COLO829 (cell line): ENCODE measurements around the gene TARS2.

ENCODE experiments used
- DNase-seq: peaks from one replicate; pipeline ENCODE4 v3.0.0; 2012; ENCODE audit warnings: low spot score

TARS2 gene

DNA sequence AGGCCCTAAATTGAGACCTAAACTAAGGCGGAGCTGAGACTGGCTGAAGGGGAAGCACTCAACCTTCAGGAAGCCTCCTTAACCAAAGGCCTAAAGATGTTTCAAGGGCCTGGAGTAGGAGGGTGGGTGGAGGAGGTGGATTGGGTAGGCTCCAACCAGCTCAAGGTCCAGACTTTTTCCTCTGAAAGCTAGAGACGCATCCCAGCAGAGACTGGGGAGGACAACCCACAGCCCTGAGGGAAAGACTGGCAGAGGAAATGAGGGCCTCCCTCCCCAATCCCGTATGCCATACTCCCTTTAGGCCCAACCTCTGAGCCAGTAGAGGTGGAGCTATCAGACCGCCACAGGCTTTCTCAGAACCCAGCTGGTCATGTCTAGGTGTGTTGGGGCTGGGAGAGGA, 21.8 kb downstream of the TARS2 start:
- no peak for DNase-seq

DNA sequence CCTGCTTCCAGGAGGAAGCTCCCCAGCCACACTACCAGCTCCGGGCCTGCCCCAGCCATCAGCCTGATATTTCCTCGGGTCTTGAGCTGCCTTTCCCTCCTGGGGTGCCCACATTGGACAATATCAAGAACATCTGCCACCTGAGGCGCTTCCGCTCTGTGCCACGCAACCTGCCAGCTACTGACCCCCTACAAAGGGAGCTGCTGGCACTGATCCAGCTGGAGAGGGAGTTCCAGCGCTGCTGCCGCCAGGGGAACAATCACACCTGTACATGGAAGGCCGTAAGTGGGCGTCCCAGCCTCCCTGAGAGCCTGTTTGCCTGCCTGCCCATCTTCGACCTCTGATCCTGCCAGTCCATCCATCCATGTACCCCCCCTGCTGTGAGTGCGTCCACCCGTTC, 24.3 kb downstream of the TARS2 start:
- DNase-seq: no peak

DNA sequence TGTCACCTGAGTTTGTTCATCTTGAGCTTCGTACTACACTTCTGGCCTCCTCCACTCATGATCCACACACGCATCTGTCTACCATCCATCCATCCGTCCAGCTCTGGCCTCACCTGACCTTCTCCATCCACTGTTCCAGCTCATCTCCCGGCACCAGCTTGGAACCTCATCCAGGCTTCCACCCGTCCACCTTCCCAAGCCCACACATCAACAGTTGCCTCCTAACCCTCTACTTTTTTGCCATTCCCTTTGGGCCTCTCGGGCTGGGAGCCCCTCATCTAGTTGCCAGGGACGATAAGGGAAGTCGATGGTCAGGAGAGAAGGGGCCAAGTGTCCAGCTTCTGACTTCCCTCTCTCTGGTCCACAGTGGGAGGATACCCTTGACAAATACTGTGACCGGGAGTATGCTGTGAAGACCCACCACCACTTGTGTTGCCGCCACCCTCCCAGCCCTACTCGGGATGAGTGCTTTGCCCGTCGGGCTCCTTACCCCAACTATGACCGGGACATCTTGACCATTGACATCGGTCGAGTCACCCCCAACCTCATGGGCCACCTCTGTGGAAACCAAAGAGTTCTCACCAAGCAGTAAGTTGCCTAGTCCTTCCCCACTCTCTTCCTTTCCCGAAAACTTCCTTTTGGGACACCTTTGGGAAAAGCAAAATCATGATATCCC, 24.9 kb downstream of the TARS2 start:
- DNase-seq: no peak

DNA sequence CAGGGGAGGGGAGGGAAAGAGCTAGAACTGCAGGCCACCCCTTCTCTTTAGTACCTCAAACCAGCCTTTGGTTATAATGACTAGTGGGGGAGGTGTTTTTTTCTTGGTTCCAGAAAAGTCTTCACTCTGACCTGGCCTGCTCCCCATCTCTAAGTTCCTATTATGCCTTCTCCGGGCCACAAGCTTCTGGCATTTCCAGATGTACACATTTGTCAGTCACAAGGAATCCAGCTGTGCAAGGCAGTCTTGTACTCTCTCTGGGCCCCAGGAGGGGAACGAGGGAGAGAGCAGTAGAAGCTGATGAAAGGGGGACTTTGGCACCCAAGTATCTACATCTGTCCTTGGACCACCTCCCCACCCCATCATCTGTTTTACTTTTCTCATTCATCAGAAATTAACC, 25.6 kb downstream of the TARS2 start:
- DNase-seq: no peak

DNA sequence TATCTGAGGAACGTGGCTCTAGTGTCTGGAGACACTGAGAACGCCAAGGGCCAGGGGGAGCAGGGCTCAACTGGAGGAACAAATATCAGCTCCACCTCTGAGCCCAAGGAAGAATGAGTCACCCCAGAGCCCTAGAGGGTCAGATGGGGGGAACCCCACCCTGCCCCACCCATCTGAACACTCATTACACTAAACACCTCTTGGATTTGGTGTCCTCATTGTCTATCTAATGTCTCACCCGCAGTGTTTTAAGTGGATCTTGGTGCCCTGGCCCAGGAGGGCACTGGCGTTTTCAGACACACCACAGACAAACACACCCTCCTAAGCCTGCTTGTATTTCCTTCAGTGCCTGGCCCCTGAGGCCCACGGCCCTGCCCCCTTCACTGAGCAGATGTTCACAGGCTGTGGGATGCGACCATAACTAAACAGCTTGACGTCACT, 26.2 kb downstream of the TARS2 start:
- no peak for DNase-seq

DNA sequence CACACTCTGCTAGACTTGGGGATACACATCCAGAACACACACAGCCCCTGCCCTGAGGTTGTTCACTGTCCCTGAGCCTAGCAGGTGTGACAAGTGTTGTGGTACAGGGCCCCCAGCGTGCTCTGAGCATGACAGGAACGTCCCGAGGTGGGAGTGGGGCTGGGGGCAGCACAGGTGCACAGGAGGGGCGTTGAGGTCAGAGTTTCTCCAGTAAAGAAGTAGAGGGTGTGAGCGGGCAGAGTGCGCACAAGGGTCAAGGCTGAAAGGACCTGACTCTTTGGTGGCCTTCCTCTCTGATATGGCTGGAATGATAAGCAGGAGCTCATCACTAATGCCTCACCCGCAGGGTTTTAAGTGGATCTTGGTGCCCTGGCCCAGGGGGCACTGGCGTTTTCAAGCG, 27.0 kb downstream of the TARS2 start:
- no peak for DNase-seq

DNA sequence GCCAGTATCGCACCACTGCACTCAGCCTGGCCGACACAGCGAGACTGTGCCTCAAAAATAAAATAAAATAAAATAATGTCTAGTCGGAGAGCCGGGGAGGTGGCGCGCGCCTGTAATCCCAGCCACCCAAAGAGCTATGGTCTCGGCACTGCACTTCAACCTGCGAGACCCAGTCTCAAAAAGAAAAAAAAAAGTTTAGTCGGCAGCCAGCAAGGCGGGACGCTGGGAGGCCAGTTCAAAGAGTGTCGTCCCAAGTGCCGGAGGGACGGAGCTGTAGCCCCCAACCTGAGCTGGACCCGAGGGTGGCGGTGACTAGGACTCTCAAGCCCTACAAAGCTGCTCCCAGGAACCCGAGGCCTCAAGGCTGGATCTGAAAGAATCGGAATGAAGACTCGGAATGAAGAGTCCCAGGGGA, 27.7 kb downstream of the TARS2 start:
- no peak for DNase-seq

DNA sequence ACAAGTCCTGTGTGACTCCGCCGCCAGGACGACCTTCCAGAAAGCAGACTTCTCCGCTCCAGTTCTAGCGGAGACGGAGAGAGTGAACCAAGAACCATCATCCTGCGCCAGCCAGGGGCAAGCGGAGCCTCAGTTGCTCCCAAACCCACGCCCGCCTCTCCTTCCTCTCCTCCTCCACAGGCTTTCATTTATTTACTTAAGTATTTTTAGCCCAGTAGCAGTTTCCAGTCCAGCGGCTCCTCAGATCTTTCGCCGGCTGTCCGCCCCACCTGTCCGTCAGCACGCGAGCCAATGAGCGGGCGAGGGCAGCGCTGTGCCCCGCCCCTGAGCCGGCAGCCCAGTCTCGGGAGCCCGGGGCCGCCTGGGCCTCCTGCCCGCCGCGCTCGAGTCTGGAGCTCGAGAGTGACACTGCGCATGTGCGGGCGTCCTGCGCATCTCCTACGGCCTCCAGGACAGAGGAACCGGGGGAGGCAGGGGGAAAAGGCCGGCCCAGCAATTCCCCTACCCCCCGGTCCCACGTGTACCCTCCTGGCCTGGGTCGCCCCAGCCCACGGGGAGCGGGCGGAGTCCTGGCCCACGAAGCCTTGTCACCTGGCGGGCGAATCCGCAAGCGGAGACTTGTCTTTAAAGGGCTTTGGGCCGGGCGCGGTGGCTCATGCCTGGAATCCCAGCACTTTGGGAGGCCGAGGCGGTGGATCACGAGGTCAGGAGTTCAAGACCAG, 28.3 kb downstream of the TARS2 start, which contains the start of gene FALEC:
FALEC (plus strand) TSS at position 425 of the 722 bp plus-strand sequence.
- peak; percentile 95 for DNase-seq

DNA sequence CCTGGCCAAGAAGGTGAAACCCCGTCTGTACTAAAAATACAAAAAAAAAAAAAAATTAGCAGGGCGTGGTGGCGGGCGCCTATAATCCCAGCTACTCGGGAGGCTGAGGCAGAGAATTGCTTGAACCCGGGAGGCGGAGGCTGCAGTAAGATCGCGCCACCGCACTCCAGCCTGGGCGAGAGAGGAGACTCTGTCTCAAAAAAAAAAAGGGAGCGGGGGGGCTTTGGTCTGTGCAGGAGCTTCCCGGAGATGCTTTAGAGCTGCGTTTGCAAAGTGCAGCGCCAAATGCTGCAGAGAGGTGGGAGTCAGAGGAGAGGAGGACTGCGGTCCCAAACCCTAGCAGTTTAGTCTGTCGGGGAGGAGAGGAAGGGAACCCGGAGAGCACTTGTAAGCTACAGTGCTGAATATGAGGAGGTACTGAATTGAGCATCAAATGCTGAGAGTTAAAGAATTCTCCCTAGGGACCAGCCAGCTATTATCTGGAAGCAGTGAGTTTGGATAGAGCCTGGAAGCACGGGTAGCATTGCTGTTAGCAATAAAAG, 28.9 kb downstream of the TARS2 start:
- DNase-seq: no peak

DNA sequence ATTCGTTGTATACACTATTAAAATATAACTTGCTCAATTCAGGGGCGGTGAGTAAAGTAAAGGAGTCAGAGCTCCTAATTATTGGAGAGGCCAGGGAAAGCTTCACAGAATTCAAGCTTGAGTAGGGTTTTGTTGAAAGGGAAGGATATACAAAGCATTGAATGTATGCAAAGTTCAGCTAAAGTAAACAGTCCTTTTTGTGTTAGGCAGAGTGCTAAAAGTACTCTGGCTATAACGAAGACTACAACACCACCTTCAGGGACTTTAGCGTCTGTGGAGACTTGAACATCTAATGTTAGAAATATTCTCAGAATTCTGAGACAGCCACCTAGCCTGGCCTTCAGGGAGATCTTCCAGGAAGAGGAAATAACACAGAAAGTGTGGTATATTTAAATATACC, 29.4 kb downstream of the TARS2 start:
- DNase-seq: no peak

DNA sequence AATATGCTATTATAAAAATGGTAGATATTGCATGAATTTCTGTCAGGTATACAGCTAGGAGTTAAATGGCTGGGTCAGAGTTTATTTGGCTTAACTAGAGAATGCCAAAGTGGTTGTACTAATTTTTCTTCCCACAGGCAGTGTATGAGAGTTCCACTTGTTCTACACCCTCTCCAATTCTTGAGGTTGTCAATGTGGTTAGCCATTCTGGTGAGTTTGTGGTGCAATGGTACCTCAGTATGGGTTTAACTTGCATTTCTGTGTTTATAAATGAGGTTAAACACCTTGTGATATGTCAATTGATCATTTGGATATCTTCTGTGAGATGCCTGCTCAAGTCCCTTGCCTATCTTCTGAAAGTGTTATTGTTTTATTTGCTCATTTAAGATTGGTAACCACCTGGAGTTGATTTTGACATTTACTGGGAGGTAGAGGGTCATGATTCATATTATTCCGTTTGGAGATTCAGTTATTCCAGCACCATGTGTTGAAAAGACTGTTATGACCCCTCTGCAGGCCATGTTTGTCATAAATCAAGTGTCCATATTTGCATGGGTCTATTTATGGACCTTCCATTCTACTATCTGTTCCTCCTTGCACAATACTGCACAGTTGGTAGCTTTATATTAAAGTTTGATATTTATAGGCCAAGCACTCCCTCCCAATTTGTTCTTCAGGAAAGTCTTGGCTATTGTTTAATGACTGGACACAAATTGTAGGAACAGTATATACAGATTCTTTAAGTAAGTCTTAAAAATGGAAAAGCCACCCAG, 34.2 kb downstream of the TARS2 start:
- DNase-seq: no peak

DNA sequence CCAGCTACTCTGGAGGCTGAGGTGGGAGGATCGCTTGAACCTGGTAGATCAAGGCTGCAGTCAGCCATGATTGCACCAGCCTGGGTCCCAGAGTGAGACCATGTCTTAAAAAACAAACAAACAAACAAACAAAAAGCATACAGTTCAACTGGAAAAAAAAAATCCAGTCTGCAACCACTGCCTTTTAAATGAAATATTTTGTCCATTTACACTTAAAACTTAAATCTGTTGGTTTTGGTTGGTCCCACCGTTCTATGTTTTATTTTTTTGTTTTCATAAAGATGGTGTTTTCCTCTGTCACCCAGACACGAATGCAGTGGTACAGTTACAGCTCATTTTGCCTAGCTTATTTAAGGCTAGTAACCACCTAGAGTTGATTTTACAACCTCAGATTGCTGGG, 38.1 kb downstream of the TARS2 start:
- no peak for DNase-seq

DNA sequence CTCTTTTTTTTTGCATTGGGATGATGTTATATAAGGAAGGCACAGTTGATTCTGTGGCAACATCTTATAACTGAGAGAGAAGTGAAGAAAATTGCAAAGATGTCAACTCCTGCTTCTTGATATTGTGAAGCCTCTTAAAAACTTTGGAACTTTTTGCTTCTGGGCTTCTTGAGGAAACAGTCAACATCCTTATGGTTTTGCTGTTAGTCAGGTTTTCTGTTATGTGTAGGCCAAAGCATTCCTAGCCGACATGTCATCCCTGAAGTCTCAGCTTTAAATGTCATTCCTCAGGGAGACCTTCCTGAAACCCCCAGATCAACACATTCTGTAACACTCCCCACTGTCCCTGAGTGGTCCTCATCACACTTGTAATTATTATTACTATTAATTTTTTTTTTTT, 41.0 kb downstream of the TARS2 start:
- DNase-seq: no peak

DNA sequence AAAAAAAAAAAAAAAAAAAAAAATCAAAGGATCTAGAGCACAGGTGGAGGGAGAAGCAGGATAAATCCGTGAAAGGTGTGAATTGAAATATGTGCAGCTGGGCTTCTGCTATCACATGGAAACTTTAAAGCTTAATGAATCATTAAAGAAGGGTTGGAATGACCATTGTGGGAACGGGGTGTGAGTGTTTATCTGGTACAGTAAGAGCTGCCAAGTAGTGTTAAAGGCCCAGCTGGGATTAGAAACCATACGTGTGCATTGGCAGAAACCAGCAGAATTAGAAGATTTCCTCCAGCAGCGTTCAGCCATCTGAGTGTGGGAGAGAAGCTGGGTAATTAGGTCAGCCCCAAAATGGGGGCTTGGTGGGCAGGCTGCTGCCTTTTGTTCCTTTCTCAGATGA, 41.8 kb downstream of the TARS2 start:
- DNase-seq: no peak

DNA sequence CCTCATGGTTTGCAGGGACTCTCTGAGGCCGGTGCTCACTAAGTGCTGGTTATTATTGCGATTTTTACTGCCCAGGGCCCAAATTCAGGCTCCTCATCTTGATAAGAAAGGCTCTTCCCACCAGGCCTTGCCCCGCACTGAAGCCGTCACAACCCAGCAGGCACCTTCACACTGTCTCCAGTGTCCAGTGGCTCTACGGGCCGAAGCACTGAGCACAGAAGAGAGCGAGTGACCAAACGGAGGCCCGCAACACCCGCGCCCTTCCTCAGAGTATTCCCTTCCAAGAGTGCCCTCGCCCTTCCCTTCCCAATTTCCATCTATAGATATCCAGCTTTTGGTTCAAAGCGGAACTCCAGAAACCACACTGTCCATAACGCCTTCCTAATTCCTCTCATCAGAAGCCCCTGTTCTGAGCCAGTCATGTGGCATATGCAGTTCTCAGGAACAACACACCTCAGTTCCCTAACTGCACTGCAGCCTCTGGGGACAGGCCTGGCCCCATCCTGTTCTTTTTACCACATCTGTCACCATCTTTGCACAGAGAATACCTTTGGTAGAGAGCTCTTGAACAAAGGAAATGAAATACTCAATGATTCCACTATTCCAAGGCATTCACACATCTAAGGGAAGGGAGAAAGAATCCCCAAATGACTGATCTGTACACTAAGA, 43.4 kb downstream of the TARS2 start:
- DNase-seq: no peak

DNA sequence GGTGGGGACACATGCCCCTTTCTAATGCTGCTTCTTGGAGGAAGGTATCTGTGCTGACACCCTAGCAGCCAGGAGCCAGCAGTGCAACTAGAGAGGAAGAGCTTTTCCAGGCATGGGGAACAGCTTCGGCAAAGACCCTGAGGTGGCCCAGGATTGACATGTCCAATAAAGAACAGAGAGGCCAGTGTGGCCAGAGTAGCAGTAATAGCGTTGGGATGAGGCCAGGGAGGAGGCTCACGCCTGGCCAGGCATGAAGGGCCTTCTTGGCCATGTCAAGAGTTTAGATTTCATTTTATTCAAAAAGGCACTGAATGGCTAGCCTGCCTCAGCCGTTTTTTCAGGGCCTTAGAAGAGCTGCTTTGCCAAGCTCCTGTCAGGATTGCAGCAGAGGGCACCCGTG, 45.6 kb downstream of the TARS2 start:
- DNase-seq: no peak

DNA sequence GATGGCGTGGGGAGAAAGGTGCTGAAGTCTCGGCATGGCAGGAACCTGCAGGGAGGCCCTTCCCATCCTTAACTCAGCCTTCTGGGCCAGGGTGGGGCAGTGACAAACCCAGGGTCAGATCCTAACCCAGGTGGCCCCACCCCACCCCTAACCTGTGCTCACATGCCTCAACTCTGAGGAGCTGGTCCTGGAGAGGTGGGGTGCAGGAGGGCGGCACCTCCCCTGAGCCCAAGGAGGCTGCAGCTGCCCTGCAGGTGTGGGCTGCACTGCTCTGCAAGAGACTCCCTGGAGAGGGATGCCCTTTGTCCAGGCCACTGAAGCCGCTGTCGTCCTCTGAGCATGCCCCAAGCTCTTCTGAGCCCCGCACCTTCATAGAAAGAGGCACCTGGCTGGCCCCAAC, 46.8 kb downstream of the TARS2 start:
- DNase-seq: no peak

DNA sequence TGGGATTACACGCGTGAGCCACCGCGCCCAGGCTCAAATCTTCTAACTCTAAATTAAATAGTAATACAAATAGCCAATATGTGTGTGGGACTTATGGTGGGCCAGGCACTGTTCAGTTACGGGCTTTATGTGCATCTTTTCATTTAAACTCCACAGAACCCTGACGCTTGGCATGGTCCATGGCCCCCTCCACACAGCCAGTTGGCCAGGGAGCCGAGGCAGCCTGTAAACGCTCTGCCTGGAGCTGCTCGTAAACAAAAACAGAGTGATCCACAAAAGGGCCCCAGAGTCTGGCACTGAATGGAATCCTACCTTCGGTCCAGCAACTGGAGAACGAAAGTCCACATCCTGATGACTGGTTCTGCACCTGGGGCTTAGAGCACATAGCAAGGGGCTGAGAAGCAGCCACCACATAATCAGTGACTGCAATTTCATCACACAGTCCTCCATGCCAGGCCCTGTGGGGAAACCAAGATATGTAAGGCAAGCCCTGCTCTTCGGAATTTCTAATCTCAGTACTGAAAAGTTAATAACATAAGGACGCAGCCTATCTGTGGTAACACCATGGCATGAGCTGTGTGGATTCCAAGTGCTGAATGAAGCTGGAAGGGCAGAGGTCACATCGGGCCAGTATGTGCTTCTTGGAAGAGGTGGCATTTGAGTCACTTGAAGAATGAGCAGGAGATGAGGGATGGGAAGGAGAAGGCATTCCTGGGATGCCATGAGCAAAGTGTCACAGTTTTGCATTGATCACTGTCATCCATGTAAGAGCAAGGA, 48.5 kb downstream of the TARS2 start:
- DNase-seq: no peak

DNA sequence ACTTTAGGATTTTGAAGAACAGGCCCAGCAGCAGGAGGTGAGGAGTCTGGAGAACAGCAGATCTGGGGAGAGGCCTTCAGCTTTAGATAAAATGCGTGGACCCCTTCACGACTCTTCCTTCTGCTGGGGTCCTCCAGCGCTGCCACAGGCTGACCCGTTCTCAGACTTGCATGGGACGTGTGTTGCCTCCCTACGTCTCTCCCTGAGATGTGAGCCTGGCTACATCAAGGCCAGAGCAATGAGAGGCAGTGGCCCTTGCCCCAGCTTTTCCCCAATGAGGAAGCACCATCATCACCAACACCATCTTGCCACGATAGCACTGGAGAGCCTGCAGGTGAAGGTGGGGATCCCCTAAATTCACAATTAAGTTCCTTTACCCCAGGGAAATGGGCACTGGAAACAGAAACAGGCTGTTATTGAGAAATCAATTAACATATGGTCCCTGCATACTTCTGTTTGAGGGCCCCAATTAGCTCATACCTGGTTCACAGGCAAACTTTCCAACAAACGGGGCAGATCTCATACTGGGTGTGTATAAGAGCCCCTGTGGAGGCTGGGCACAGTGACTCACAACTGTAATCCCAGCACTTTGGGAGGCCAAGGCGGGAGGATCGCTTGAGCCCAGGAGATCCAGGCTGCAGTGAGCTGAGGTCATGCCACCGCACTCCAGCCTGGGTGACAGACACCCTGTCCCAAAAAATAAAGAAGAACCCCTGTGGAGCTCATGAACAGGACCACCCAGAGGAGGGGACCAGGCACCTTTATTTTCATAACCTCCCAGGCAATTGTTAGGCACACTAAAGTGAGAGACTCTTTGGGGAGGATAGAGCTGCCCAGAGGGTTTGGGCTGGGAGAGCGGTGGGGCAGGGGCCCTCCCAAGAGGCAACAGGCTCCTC, 49.9 kb downstream of the TARS2 start:
- no peak for DNase-seq
